NCI-H2171 treated with DMSO at 0.1 percent for 48 hours (cell line): Measurements from ENCODE around the gene FZD2.
"Not testable (repeated sequence)": the region's sequence is repeated elsewhere in the genome, so short reads cannot be mapped to it uniquely, and the experiment has no call there.

Experiments used
- DNase-seq: peaks from one replicate; lab custom pipeline; 2025; lab: John Stamatoyannopoulos, UW

The FZD2 gene

DNA sequence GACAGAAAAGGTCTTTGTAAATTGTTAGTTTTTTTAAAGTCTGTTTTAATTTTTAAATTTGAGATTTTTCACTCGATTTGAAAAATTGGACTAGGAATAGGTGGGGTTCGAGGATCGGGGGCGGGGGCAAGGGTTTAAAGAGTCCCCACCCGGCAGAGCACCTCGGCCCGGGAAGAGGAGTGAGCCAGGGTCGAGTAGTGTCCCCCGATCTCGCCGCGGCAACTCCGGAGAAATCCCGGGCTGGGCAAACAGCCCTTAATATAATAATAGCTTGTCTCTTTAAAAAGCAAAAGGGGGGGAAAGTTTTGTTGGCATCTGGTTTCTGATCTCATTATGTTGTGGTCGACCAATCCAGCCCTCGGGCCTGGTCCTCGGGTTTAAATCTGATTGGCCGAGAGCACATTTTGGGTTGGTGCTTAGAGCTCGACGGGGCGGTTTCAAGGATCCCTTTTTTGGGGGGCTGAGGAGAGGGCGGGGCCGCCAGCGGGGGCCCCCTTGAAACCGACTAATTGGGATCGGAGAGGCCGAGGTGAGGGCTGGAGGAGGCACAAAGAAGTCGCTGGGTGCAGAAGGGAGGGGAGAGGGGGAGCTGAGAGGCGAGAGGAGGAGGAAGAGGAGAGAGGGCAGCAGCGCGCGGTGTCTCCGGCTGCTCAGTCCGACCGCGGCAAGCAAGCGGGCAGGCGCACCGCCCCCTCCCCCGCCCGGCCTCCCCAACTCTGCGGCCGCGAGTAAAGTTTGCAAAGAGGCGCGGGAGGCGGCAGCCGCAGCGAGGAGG lies at the start of gene FZD2:
FZD2 (plus strand) TSS at position 653 of the 775 bp plus-strand sequence. CDS start 205 bp downstream, outside the sequence.
- peak; percentile 91 for DNase-seq

DNA sequence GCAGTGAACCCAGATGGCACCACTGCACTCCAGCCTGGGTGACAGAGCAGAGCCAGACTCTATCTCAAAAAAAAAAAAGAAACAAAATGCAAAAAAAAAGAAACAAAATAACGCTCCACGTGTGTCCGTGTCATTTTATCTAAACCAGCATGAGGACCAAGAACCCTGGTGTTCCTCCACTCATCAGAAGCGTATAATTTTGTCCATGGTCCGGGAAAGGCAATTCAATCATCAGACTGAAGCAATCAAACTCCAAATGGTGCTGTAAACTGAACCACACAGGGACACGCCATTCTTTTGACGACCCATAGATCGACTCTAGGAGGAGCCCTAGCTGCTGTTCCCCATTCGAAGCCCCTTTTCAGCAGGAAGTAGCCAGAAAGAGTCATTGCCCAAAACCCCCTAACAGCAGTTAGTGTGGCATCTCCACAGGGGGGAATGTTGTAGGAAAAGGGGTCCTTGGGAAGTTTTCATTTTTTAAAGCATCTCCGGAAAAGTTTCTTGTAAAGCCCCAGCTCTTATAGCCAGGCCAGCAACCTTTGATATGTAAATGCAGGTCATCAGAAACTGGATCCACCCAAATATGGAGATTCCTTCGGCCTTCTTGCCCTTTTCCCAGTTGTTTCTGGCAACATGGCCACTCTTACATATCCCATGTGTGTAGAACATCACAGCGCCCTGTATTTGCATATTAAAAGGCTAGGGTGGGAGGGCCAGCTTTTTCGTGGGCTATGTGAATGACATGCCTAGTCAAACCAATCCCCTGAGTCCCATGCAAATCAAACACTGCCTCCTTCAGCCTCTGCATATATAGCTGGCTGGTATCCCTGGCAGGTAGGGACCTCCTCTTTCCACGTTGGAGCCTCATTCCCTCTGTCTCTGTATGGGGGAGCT lies 45.8 kb upstream of the FZD2 start:
- not testable (repeated sequence) for DNase-seq

DNA sequence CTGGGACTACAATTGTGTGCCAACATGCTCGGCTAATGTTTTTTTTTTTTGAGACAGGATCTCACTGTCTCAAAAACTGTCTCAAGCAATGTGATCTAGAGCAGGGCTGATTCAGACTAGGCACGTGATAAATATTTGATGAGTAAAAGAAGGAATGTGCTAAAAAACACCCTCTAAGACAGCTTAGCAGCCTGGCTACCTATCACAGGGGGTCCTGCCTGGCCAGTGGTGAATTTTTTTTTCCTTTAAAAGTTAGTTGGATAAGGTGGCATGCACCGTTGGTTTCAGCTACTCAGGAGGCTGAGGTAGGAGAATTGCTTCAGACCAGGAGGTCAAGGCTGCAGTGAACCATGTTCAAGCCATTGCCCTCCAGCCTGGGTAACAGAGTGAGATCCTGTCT lies 39.3 kb upstream of the FZD2 start:
- DNase-seq: no peak

DNA sequence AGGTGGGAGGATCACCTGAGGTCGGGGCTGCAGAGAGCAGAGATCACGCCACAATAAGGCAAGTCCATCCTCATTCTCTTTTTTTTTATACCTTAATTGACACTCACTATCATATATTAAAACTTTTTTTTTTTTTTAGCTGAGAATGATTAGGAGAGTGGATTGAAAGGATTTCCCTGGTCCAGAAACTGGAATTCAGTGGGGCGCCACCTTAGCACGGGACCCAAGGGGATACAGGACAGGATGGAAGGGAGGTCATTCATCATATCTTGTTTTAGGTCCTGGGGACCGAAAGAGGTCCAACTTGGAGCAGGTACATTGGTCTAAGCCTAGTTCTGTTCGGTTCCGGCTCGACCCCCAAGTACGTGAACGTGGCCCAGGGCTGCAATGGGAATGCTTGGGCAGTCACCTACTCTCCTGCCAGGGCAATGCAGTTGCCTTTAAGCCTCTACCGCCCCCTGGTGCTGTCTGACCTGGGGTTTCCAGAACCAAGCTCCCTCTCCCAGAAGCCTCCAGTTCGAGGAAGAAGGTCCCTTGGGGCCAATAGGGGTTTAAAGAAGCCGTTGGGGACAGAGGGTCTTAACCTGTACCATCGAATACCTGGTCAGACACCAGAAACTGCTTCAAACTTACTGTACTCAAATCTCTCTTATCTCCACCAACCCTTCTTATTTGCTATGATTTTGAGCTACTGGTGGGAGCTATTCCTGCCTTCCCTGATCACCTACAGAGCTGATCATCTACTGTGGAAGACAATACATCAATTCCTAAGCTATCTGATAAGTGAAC lies 34.2 kb upstream of the FZD2 start:
- DNase-seq: no peak

DNA sequence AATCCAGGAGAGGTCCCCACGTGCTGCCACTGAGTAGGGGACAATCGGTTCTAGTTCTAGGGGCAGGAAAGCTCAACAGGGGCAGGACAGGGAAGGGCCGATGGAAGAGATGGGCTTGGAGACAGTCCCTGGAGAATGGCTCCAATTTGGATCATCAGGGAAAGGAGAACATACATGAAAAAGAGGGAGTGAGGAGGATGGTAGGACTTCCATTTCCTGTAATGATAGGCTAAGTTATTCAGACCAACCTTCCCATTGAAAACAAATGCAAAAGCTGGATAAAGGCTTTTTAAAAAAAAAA lies 33.7 kb upstream of the FZD2 start:
- no peak for DNase-seq

DNA sequence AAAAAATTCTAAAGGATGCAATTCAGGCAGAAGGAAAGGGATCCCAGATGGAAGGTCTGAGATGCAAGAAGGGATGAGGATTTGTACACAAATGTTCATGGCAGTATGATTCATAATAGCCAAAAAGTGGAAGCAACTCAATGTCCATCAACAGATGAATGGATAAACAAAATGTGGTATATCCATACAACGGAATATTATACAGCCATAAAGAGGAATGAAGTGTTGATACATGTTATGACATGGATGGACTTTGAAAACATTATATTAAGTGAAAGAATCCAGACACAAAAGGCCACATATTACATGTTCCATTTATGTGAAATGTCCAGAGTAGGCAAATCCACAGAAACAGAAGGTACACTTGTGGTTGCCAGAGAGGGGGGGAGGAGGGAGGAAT lies 30.2 kb upstream of the FZD2 start:
- no peak for DNase-seq

DNA sequence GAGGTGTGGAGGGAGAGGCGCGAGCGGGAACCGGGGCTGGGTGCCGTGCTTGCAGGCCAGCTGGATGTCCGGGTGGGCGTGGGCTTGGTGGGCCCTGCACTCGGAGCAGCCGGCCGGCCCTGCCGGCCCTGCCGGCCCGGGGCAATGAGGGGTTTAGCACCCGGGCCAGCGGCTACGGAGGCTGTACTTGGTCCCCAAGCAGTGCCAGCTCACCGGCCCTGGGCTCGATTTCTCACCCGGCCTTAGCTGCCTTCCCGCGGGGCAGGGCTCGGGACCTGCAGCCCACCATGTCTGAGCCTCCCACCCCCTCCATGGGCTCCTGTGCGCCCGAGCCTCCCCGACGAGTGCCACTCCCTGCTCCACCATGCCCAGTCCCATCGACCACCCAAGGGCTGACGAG lies 29.3 kb upstream of the FZD2 start:
- no peak for DNase-seq

DNA sequence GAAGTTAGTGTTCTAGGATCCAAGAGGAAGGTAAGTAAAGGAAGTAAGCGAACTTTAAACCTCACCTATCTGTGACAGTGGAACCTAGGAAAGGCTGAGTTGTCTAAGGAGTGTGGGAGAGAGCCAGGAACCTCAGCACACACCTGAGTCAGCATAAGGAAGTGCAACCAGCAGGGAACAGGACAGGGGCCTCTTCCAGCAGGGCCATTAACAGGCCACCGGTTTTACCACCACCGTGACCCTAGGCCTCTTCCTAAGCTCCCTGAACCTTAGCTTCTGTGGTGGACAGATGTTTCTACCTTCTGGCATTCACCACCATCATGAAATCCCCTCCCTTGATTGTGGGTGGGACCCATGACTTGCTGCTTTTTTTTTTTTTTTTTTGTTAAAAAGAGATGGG lies 27.4 kb upstream of the FZD2 start:
- DNase-seq: no peak

DNA sequence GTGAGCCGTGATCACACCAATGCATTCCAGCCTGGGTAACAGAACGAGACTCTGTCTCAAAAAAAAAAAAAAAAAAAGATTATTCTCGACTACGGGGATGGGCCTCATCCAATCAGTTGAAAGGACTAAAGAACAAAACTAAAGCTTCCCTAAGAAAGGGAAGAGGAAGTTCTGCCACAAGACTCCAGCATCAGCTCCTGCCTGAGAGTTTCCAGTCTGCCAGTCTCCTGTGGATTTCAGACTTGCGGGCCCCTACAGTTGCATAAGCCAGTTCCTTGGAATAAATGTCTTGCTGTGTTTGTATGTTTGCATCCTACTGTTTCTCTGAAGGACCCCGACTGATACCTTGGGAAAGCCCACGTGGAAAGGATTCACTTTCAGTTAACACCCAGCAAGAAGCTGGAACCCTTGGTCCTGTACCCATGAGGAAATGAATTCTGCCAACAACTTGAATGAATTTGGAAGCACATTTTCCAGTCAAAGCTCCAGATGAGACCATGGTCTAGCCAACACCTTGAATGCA lies 26.3 kb upstream of the FZD2 start:
- DNase-seq: no peak

DNA sequence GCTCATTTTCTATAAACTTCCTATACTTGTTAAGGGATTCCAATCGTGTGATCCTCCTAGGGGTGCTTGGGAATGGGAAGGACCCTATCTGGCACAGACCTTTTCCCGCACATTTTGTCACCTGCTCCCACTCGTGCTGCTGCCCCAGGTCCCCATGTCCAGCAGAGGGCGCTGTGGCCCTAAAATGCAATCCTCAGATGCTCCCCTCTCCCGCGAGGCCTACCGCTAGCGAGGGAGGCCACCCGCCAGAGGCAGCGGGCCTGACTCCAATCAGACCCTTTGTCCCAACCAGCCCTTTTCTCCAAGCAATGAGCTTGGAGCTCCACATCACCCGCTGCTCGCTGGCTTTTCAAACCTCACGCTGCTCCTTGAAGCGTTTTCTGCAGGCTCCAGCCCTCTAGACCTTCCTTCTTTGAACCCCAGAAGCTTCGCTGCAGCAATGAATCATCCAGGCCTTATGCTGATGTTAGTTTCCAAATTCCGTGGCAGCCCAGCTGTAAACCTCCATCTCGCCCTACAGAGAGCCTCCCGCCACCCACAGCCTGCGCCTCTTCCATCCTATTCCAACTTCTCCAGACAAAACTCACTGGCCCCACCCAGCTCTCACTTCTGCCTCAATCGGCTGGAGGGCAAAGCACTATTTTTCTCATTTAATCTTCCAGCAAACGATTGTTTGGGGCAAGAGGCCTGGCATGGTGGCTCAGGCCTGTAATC lies 23.6 kb upstream of the FZD2 start:
- peak; percentile 79 for DNase-seq

DNA sequence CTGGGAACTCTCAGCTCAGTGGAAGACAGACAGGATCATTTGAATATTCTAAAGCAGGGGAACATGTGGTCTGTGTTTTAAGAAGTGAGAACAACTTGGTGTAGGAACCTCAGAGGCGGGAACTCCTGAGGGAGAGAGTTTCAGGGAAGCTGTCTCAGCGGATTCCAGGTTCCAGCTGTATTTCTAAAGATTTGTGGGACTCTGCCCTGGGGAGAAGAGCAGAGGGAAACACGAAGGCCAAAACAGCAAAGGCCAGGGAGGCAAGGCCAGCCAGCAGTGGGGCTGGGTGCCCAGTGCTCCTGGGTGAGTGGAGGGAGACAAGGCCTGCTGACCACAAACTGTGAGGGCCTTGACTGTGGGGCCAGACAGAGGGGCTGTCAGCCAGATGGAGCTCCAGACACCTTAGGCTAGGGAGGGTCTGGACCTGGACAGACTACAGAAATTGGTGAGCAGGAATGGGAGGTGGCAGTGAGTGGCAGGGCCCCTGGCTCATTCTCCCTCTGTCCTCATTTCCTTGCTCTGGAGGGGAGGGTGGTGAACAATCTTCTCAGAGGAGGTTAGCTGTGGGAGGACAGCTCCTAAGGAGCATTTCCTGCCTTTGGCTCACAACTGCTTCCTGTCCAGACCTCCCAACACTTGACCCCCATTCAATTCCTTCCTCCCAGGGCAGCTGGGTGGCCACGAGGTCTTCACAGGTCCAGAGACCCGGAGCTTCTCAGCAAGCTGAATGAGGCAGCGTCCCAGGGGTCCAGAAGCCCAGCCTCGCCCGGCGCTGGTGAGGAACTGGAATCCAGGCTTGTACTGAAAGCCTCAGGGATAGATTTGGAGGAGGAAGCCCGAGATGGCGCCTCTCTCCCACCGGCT lies 21.0 kb upstream of the FZD2 start:
- no peak for DNase-seq

DNA sequence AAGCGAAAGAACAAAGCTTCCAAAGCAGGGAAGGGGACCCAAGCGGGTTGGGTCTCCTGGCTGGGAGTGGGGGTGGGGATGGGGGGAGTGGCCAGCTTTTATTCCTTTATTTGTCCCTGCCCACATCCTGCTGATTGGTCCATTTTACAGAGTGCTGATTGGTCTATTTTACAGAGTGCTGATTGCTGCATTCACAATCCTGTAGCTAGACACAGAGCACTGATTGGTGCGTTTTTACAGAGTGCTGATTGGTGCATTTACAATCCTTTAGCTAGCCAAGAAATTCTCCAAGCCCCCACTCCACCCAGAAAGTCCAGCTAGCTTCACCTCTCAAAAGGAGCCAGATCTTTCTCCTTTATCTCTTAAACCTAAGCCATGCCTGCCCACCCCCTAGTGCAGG lies 19.4 kb upstream of the FZD2 start:
- not testable (repeated sequence) for DNase-seq

DNA sequence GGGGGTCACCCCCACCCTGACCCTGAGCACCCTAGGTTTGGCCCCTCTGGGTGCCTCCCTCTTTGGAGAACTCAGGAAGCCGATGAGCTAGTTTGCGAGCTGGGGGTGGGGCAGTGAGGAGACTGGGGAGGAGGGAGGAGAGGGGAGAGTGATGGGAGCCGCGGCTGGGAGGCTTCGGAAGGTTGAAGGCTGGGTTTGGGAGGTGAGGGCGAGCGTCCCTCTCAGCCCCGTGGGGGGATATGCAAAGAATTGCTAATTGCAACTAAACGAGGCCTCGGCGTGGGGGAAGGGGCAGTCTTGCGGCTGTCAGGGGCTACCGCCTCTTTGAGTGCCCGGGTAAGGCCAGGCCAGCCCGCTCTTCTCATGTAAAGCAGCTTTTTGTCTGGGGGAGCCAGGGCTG lies 17.6 kb upstream of the FZD2 start:
- no peak for DNase-seq

DNA sequence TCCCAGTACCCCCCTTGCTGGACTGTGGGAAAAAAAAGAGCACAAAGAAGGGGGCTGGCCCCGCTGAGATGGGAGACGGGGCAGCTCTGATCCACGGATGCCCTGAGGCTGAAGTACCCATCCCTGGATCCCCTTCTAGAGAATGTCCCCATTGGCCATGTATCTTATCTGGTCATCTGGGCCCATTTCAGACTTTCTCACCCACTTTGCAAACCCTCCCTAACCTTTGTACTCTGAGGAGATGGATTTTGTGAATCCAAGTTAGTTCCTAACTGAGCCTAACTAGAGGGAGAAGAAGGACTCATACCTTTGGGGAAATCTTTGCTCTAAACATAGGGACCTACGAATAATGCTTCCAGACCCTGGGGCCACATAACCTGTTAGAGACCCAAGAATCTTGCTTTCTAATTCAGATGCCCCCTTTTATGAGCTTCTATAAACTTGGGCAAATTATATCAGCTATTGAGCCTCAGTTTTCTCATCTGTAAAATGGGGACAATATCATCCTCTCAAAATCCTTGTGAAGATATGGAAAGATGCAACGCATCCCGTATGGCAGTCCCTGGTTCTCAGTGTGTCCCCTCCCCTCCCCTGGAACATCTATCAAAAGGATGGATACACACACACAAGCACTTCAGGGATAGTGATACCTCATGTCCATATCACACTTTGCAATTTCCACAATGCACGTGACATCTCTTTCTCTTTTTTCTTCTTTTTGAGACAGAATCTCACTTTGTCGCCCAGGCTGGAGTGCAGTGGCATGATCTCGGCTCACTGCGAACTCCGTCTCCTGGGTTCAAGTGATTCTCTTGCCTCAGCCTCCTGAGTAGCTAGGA lies 16.8 kb upstream of the FZD2 start:
- no peak for DNase-seq

DNA sequence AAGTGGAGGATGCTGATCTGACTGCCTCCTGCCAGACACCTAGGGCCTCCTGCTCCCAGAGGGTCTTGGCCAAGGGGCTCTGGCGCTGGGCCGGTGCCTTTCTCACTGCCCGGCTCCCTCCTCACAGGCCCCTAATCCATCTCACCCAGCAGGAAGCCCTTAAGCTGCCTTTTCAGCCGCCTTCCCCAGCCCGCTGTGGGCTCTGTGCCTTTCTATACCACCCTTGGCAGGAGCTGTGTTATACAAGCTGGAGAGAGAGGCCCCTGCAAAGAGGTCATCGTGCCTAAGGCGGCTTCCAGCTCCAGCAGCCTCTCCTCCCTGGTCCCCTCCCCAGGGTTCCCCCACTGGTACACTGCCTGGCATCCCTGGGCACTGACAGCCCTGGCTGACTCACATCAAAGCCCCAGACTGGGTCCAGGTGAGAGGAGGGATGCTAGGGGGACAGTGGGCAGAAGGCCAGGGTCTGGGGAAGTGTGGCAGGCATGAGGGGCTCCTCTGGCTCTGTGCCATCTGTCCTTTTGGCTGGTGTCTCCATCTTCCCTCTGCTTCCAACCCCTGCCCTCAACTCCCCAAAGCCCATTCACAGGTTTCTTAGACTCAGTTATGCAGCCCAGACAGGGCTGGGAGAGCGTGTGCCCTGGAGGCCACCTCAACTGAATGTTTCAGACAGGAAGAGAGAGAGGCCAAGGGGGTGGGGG lies 15.3 kb upstream of the FZD2 start:
- DNase-seq: no peak

DNA sequence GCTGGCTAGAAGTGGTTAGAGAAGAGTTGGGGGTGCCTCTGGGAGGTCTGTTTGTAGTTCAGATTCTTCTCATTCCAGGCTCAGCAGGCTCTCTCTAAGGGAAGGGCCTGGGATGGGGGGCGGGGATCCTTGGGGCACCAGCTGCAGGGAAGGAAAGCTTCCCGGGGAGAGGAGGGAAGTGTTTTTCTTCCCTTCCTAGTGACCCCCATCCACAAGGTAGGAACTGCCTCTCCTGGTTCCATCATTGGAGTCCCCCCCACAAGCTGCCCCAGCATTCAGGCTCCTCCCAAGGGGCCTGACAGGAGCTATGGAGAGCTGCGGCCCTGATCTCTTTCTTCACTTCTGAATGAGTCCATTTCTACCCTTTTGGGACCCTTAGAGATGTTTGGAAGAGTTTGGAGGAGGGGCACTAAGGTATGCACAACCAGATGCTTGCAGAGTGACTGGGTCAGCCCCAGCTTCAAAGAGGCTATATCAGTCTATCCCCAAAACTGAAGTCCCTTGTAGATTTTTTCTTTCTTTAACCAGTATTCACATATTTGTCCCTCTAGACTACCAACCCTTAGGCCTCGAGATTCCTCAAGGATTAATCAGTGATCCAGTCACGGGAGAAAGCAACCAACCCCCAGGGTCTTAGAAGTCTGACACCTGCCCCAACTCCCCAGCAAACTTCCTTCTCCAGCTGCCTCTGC lies 13.9 kb upstream of the FZD2 start:
- no peak for DNase-seq

DNA sequence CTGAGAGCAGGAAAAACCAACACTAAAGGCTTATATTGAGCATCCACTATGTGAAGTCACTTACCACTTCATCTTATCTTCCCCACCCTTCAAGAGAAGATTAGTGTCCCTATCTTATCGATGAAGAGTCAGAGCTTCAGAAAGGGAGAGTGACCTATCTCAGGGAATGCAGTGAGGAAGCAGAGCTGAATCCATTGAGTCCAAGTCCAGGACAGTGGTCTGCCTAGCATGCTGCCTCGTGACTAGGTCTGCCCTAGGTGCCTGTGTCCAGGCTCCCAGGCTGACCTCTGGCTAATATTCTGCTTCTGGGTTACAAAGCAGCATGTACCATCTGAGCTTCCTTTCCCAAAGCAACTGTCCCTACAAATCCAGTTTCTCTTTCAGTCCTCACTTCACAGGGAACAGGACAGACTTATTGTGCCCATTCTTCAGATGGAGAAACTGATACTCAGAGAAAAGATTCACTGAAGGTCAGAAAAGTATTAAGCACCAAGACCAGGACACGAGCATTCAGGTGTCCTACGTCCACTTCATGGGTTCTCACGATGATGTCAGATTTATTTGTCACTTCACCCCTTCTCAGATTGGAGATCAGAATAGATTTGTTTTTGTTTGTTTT lies 13.3 kb upstream of the FZD2 start:
- no peak for DNase-seq
